IMR-90 (cell line): ENCODE results near the gene PTBP1. TPM values are rescaled to one million over a fixed set of nuclear protein-coding genes. Genes with fewer than 3 reads are reported as not detected.
A peak's percentile ranks its signal among the peaks of the same experiment; 100 is the strongest.

Experiments
- ATAC-seq: fragments of 200-7000 bp; cut with Tn5 transposase; 2 replicates; pipeline ENCODE4 v1.9.1; 2020; ENCODE audit warnings: low read depth, mild to moderate bottlenecking, moderate library complexity
- BruUV-seq: library from RNA; stranded (reverse); fragments of 400-500 nt; replicated peaks from 2 replicates; lab custom pipeline; 2021; lab: Mats Ljungman, UMichigan
- CTCF ChIA-PET: fragments of 300-600 bp; formaldehyde crosslinking; extraction: SDS; loops from one replicate; lab custom pipeline; 2021; ENCODE audit warnings: antibody characterized with exemption; lab: Yijun Ruan, JAX
- POLR2A ChIA-PET: fragments of 300-600 bp; sonication (Branson Sonifier 250); formaldehyde crosslinking; loops from one replicate; lab custom pipeline; 2022; ENCODE audit warnings: antibody characterized with exemption; ENCODE audit not compliant: unreplicated experiment; lab: Charles Lee
- DNase-seq: peaks from one replicate; pipeline ENCODE4 v3.0.0; 2013
- H2AFZ ChIP-seq: replicated peaks from 2 replicates; pipeline ENCODE3; 2013; ENCODE audit warnings: low read length, mild to moderate bottlenecking; ENCODE audit not compliant: poor library complexity
- H2AK5ac ChIP-seq: 2 replicates; pipeline ENCODE4 v1.6.1; 2013; ENCODE audit warnings: low read depth, low read length, inconsistent platforms
- H2AK9ac ChIP-seq: replicated peaks from 2 replicates; pipeline ENCODE3; 2013; ENCODE audit warnings: mild to moderate bottlenecking, low read depth, low read length, moderate library complexity; ENCODE audit not compliant: poor library complexity
- H2BK120ac ChIP-seq: 2 replicates; pipeline ENCODE4 v1.6.1; 2013; ENCODE audit warnings: low read depth, low read length, inconsistent platforms
- H2BK15ac ChIP-seq: 3 replicates; pipeline ENCODE4 v1.6.1; 2013; ENCODE audit warnings: low read depth, low read length, inconsistent platforms
- H2BK20ac ChIP-seq: 2 replicates; pipeline ENCODE4 v1.6.1; 2013; ENCODE audit warnings: low read depth, mild to moderate bottlenecking, inconsistent platforms, low read length, moderate library complexity
- H2BK5ac ChIP-seq: 2 replicates; pipeline ENCODE4 v1.6.1; 2013; ENCODE audit warnings: mild to moderate bottlenecking, low read depth, low read length, inconsistent platforms; ENCODE audit not compliant: poor library complexity, severe bottlenecking
- H3K14ac ChIP-seq: replicated peaks from 2 replicates; pipeline ENCODE4 v1.6.1; 2013; ENCODE audit warnings: low read depth, low read length, inconsistent platforms
- H3K18ac ChIP-seq: 2 replicates; pipeline ENCODE4 v1.6.1; 2013; ENCODE audit warnings: low read depth, low read length, control low read depth
- H3K23ac ChIP-seq: 2 replicates; pipeline ENCODE4 v1.6.1; 2013; ENCODE audit warnings: low read depth, low read length, inconsistent platforms
- H3K27ac ChIP-seq: 2 replicates; pipeline ENCODE4 v1.5.1; 2013; ENCODE audit warnings: mild to moderate bottlenecking, control low read depth, low read length; ENCODE audit not compliant: insufficient read depth
- H3K27me3 ChIP-seq: 2 replicates; pipeline ENCODE4 v1.6.1; 2013; ENCODE audit warnings: low read length; ENCODE audit not compliant: control insufficient read depth, insufficient read depth
- H3K36me3 ChIP-seq: 2 replicates; pipeline ENCODE4 v1.6.1; 2013; ENCODE audit warnings: low read length, mixed read lengths; ENCODE audit not compliant: control insufficient read depth, insufficient read depth
- H3K4ac ChIP-seq: 2 replicates; pipeline ENCODE4 v1.6.1; 2013; ENCODE audit warnings: low read depth, low read length, inconsistent platforms
- H3K4me1 ChIP-seq: 2 replicates; pipeline ENCODE4 v1.6.1; 2013; ENCODE audit warnings: low read length, mixed read lengths; ENCODE audit not compliant: control insufficient read depth, insufficient read depth
- H3K4me2 ChIP-seq: 2 replicates; pipeline ENCODE4 v1.6.1; 2013; ENCODE audit warnings: low read depth, mild to moderate bottlenecking, control low read depth, low read length, moderate library complexity
- H3K4me3 ChIP-seq: 2 replicates; pipeline ENCODE4 v1.5.1; 2013; ENCODE audit warnings: low read depth, mild to moderate bottlenecking, control low read depth, low read length, moderate library complexity; ENCODE audit not compliant: insufficient read depth
- H3K56ac ChIP-seq: 2 replicates; pipeline ENCODE4 v1.6.1; 2013; ENCODE audit warnings: low read length, inconsistent platforms; ENCODE audit not compliant: insufficient read depth; ENCODE audit errors: extremely low read depth
- H3K79me1 ChIP-seq, 2 experiments: 2 replicates each; pipeline ENCODE4 v1.6.1; 2013; ENCODE audit warnings: low read length in 2 of 2, inconsistent platforms in 1 of 2, low read depth in 1 of 2
- H3K9ac ChIP-seq: 2 replicates; pipeline ENCODE4 v1.6.1; 2013; ENCODE audit warnings: low read depth, low read length, control low read depth
- H3K9me1 ChIP-seq: 2 replicates; pipeline ENCODE4 v1.6.1; 2013; ENCODE audit warnings: low read length, inconsistent platforms; ENCODE audit not compliant: insufficient read depth
- H3K9me3 ChIP-seq: 2 replicates; pipeline ENCODE4 v1.6.1; 2013; ENCODE audit warnings: low read length; ENCODE audit not compliant: control insufficient read depth, insufficient read depth
- H4K20me1 ChIP-seq: 2 replicates; pipeline ENCODE4 v1.6.1; 2013; ENCODE audit warnings: low read length, inconsistent platforms; ENCODE audit not compliant: insufficient read depth
- H4K5ac ChIP-seq: 2 replicates; pipeline ENCODE4 v1.6.1; 2013; ENCODE audit warnings: mild to moderate bottlenecking, low read depth, low read length, control low read depth
- H4K8ac ChIP-seq, 2 experiments: 2 replicates each; pipeline ENCODE4 v1.6.1; 2013; ENCODE audit warnings: low read depth in 2 of 2, low read length in 2 of 2, control low read depth in 1 of 2, inconsistent platforms in 1 of 2
- H4K91ac ChIP-seq: 2 replicates; pipeline ENCODE4 v1.6.1; 2013; ENCODE audit warnings: low read depth, low read length, inconsistent platforms; ENCODE audit not compliant: insufficient read depth
- BHLHE40 ChIP-seq: fragments of 150-350 bp; IDR thresholded peaks from 2 replicates; pipeline ENCODE4 v1.6.1; 2016; ENCODE audit warnings: mild to moderate bottlenecking, low read depth, low read length
- CHD1 ChIP-seq: IDR thresholded peaks from 2 replicates; pipeline ENCODE4 v1.6.1; 2012; ENCODE audit warnings: low read depth, low read length, improper control_type of control experiment
- FOS ChIP-seq: fragments of 150-350 bp; IDR thresholded peaks from 2 replicates; pipeline ENCODE4 v1.6.1; 2016; ENCODE audit warnings: low read depth, low read length
- MAFK ChIP-seq: IDR thresholded peaks from 2 replicates; pipeline ENCODE4 v1.6.1; 2012; ENCODE audit warnings: low read depth, low read length, improper control_type of control experiment
- MXI1 ChIP-seq: IDR thresholded peaks from 2 replicates; pipeline ENCODE4 v1.6.1; 2012; ENCODE audit warnings: low read depth, mild to moderate bottlenecking, low read length, moderate library complexity, borderline replicate concordance
- RFX5 ChIP-seq: IDR thresholded peaks from 2 replicates; pipeline ENCODE4 v1.8.0; 2012; ENCODE audit warnings: low read depth, mild to moderate bottlenecking, low read length, moderate library complexity
- SMC3 ChIP-seq: fragments of 150-350 bp; IDR thresholded peaks from 2 replicates; pipeline ENCODE4 v1.6.1; 2016; ENCODE audit warnings: low read depth, mild to moderate bottlenecking, antibody characterized with exemption, low read length, moderate library complexity
- WGBS, 2 experiments: methylation state at CpG; one replicate each; pipeline versions ENCODE4 v1.1.5 to v1.1.7; 2013; ENCODE audit warnings: missing lambda C conversion rate in 2 of 2; ENCODE audit not compliant: insufficient read length in 1 of 2; ENCODE audit errors: extremely low coverage in 2 of 2; 5-methylcytosine and 5-hydroxymethylcytosine counted together
- dilution Hi-C: fragments of 300-500 bp; cut with HindIII; formaldehyde crosslinking; loops from one replicate; pipeline ENCODE4 v1.14.3; 2018; ENCODE audit warnings: low sequenced_read_pairs; ENCODE audit not compliant: unreplicated experiment
- in situ Hi-C: fragments of 300-500 bp; cut with MboI; formaldehyde crosslinking; loops from 3 replicates; pipeline ENCODE4 v1.14.3; 2019; ENCODE audit warnings: low sequenced_read_pairs, inconsistent platforms, mixed read lengths
- intact Hi-C: fragments of 100-400 bp; cut with micrococcal nuclease; formaldehyde crosslinking; loops from 2 replicates; pipeline ENCODE4 v1.10.0; 2022
- polyA plus RNA-seq, 3 experiments: library from polyadenylated mRNA; depleted of rRNA; stranded (reverse); fragments of >200 nt; gene quantifications; 2 replicates each; pipeline ENCODE4 v1.2.3, GENCODE V29; 2012; ENCODE audit warnings: low replicate concordance in 1 of 3
- total RNA-seq: library from RNA; depleted of rRNA; stranded (reverse); fragments of >200 nt; gene quantifications from 2 replicates; pipeline ENCODE4 v1.2.3, GENCODE V29; 2012
- TF ChIP-seq, protein P1 (sequence below): fragments of 150-350 bp; IDR thresholded peaks from 2 replicates; pipeline ENCODE4 v1.6.1; 2016; ENCODE audit warnings: low read depth, mild to moderate bottlenecking, low read length, moderate library complexity, borderline replicate concordance
- TF ChIP-seq, protein P2 (sequence below): conservative IDR thresholded peaks from 2 replicates; pipeline ENCODE4 v1.5.1; 2012; ENCODE audit warnings: mild to moderate bottlenecking, low read depth, low read length, improper control_type of control experiment

PTBP1 gene
- total and polyA plus RNA-seq, 2 of the 4 experiments (the other 2 are of a cell fraction): 146 to 269 TPM

DNA sequence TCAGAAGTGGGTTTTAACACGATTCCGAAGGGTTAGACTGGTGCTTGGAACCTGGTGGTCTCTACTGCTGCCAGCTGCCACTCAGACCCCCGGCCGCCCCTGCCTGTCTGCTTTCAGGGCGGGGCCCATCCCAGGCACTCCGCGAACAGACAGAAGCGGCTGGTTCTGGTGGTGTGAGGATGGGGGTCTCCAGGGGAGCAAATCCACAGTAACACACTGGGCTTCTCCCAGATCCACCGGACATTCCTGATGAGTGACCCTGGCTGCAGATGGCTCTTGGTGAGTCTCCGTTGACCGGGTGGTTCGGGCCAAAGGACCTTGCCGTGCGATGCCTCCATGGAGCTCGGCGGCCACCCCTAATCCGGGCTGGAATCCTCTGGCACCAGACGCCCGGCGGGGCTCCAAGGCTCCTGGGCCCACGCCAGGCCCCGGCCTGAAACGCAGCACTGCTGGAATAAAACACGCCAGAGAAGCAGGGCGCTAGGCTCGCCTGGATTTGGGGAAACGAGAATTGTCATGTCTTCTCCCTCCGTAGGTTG lies 2.1 kb upstream of the PTBP1 start:
- Histone ChIP-seq H2BK120ac (no peak overlapping the region), H3K9ac (no peak overlapping the region), H3K79me1 (peaks cover 0 to 3% of the 10 kb centered on the region in 2 experiments; a peak in 1 of 4 replicates), H2BK15ac (no peak overlapping the region), H4K8ac (no peak overlapping the region), H2AK5ac (0 out of 2 replicates have a peak overlapping the region, but pooled peaks have one; percentile 1), H3K18ac (no peak overlapping the region), H3K27me3 (no peaks in the 10 kb centered on the region), H3K23ac (no peak overlapping the region), H3K14ac (no peak overlapping the region), H3K4me1 (peaks cover 7% of the 10 kb centered on the region), H2BK20ac (no peak overlapping the region), H3K4me3 (no peak overlapping the region), H2AK9ac (peak overlapping the region; percentile 19), H4K91ac (no peak overlapping the region), H4K5ac (no peak overlapping the region), H4K20me1 (peaks cover 23% of the 10 kb centered on the region), H2AFZ (no peak overlapping the region), H3K9me1 (peaks cover 1% of the 10 kb centered on the region; the same call in 1 of the 2 replicates), H3K4ac (no peak overlapping the region), H3K4me2 (no peak overlapping the region), H3K9me3 (no peaks in the 10 kb centered on the region), H3K36me3 (peaks cover 11% of the 10 kb centered on the region), H3K56ac (no peak overlapping the region), H2BK5ac (no peak overlapping the region), H3K27ac (no peak overlapping the region)
- ATAC-seq: no peak
- WGBS, 2 experiments: 83% methylated on average over 13 of the region's 28 CpGs; no CpG with 5 or more reads in 1 of the 2 experiments
- intact Hi-C loops (no loop called here), dilution Hi-C loops (no loop called here), in situ Hi-C loops (no loop called here)
- no peak for TF ChIP-seq FOS
- TF ChIP-seq, protein P1, sequence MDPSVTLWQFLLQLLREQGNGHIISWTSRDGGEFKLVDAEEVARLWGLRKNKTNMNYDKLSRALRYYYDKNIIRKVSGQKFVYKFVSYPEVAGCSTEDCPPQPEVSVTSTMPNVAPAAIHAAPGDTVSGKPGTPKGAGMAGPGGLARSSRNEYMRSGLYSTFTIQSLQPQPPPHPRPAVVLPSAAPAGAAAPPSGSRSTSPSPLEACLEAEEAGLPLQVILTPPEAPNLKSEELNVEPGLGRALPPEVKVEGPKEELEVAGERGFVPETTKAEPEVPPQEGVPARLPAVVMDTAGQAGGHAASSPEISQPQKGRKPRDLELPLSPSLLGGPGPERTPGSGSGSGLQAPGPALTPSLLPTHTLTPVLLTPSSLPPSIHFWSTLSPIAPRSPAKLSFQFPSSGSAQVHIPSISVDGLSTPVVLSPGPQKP: no peak
- no peak for TF ChIP-seq MAFK
- no peak for TF ChIP-seq MXI1
- TF ChIP-seq, protein P2, sequence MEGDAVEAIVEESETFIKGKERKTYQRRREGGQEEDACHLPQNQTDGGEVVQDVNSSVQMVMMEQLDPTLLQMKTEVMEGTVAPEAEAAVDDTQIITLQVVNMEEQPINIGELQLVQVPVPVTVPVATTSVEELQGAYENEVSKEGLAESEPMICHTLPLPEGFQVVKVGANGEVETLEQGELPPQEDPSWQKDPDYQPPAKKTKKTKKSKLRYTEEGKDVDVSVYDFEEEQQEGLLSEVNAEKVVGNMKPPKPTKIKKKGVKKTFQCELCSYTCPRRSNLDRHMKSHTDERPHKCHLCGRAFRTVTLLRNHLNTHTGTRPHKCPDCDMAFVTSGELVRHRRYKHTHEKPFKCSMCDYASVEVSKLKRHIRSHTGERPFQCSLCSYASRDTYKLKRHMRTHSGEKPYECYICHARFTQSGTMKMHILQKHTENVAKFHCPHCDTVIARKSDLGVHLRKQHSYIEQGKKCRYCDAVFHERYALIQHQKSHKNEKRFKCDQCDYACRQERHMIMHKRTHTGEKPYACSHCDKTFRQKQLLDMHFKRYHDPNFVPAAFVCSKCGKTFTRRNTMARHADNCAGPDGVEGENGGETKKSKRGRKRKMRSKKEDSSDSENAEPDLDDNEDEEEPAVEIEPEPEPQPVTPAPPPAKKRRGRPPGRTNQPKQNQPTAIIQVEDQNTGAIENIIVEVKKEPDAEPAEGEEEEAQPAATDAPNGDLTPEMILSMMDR: no peak
- no peak for TF ChIP-seq RFX5
- TF ChIP-seq BHLHE40: no peak
- TF ChIP-seq SMC3: no peak
- no peak for TF ChIP-seq CHD1
- CTCF ChIA-PET: no interaction called here
- POLR2A ChIA-PET: no interaction called here
- DNase-seq: no peak
- no TSS peak for BruUV-seq
